HG03342 (cell line): Measurements from ENCODE around the gene SMAD1.

ENCODE experiments used
- ATAC-seq: cut with Tn5 transposase; IDR thresholded peaks from one replicate; pipeline ENCODE4 v1.9.1; 2021; ENCODE audit warnings: mild to moderate bottlenecking, moderate library complexity; ENCODE audit not compliant: unreplicated experiment

The SMAD1 gene

DNA sequence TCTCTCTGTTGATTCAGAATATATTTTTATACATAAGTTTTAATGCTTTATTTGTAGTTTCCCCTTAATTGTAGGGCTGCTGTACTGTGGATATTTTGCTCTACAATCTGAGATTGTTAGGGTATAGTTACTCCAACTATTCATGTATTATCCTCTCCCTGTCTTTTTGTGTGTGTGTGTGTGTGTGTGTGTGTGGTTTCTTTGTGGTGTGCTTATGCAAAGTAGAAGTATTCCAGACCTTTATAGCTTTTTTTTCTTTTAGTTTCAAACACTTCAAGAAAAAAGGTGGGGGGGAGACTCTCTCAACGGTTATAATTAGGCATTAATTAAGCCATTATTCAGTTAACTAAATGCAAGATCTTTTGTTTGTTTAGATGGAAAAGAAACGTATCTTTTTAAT, 6.7 kb downstream of the SMAD1 start:
- no peak for ATAC-seq

DNA sequence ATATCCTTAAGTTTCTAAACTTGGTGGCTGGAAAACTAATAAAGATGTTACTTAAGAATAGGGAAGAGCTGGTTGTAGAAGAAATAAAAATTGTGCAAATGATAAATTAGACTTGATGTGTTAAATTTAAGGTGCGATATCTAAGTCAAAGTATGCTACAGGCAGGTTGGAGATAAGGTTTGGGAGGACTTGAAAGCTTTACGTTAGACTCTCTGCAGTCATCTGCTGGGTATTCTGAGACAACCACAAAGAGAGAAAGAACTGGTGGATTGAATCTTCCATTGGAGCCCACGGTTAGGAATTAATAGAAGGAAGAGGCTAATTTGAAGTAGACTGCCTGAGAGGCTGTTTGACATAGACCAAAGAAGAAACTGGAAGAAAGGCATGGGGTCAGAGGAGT, 7.9 kb downstream of the SMAD1 start:
- no peak for ATAC-seq

DNA sequence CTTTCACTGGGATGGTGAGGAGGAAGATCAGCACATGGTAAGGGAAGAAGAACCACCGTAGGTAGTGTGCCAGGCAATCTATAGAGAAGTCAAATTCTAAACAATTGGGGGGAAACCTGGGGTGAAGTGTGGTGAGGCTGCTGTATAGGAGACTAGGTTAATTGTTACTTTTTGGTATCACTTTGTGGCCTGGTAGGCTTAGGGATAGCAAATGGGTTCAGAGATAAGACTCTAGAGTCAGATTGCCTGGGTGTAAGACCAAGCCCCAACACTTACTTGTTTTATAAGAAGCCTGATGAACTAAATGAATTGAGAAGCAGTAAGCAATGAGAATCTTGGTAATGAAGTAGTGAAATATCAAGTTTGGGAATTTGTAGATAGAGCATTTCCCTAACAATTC, 8.7 kb downstream of the SMAD1 start:
- no peak for ATAC-seq

DNA sequence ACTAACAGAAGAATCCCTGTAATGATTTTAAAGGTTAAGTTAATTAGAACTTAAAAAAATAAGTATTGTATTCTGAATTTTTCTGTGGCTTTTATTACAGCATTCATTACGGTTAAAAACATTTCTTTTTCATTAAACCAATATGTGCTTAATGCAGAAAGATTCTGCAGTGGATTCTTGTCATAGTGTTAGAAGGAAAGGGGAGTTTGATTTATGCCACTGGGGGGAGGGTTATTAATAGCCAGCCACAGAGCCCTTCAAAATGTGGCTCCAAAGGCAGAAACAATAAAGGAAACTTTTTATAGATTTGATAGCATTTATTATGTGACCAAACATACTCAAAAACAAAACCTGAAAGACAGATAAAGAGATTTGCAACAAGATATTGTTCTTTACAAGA, 9.1 kb downstream of the SMAD1 start:
- no peak for ATAC-seq

DNA sequence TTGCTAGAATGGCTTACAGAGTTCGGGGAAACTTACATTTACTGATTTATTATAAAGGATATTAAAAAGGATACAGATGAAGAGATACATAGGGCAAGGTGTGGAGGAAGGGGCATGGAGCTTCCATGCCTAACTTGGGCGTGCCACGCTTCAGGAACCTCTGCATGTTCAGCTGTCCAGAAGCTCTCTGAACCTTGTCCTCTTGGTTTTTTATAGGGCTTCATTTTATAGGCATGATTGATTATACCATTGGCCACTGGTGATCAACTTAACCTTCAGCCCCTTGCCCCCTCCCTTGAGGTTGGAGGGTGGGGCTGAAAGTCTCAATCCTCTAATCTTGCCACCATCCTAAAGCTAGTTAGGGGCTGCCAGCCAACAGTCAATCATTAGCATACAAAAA, 10.7 kb downstream of the SMAD1 start:
- no peak for ATAC-seq

DNA sequence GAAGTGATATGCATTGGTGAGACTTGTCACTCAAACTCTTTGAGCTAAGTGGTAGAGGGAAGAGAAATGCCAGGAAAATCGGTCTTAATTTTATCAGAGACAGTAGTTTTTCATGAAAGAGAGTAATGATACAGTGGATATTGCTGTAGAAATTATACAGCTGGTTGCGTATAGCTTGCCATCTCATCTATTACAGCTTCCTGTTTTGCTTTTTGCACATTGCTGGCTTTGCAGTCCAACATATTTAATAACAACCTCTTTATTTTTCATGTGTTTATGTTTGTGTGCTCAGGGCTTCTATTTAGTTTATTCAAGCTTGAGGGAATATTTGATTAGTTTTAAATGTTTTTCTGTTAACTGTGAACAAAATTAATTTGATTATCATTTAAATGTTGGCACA, 11.5 kb downstream of the SMAD1 start:
- ATAC-seq, result no peak

DNA sequence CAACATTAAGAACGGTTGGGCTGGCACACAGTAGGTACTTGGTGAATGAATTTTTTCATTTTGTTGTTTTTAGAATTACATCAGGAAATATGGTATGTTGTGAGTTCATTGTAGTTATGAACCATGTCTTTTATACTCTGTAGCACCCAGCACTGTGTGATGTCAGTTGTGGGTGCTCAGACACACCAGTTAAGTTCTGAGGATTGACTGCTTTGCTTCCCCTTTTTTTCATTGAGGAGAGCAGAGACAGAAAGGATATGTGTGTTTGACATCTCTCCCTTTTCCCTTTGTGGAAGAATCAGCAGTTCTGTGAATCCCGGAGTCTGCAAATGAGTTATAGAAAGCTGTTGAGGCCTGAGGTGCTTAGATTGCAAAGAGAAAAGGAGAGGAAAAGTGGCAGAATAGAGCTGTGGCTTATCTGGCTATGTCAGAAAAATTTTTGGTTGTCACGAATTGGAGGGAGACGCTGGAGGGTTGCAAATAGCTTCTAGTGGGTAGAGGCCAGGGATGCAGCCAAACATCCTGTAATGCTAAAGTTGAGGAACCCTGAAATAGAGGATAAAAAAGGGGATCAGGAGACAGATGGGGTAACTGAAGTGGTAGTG, 13.1 kb downstream of the SMAD1 start:
- no peak for ATAC-seq

DNA sequence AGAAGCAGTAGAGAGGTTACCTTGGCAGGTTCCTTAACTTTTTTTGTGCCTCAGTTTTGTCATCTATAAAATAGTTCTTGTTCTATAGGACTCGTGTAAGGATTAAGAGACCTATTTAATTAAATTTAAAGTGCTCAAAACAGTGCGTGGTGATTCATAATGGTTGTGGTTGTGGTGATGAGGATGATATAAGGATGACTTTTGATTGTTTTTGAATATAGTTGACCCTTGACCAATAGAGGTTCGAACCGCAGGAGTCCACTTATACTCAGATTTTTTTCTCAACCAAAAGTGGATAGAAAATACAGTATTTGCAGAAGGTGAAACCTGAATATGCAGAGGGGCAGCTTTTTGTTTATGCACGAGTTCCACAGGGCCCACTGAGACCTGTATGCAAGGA, 14.6 kb downstream of the SMAD1 start:
- no peak for ATAC-seq

DNA sequence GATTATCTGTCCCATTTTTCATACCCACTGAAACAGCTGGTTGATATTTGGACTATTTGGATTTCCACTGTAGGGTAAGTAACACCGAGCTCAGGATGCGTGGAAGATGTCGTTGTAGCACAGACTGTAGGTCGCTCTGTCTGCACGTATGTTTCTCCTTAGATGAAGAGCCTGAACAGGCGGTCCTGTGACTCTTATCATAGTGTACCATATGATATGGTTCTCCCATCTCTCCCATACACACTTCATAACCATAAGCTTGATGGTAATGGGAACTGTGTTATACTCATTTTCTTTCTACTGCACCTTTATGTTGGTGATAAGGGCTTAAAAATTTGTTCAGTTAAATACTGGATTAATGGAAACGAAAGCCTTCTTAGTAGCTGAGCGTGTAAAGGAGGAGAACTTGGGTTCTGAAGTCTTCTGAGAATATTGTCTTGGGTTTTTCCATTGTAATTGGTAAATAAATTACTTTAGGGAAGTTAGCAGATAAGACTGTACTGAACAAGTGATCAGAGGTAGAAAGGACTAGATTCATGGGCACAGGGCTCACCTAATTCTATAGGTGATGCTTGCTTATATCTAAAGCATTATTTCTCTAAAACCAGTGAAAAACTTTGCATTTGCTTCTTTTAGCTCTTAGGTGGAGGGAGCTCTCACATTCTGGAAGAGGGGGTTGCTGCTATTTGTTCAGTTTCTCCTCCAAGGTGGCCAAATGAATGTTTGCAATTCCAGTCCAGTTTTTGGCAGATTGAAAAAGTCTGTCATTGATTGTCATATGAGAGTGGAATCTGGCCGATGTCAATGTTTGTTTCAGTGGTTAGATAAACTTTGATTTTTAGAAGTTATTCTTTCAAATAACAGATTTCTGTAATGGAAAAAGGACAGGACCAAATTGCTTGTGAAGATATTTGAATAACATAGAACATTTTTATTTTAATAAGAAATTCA, 15.8 kb downstream of the SMAD1 start:
- ATAC-seq, result no peak

DNA sequence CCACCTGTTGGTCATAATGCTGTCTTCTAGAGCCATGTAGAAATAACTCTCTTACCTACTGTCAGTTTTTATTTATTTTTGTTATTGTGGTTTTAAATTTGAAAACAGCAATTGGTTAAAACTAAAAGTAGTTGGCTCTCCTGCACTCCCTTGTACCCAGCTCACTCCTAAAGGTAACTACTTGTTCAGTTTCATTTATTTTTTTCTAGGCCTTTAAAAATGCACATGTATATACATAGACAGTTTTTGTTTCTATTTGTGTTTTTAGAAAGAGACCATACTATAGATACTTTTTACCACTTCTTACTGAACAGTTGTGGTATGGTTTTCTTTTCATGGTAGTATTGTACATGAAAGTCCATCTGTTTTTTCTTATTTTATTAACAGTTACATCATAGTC, 16.8 kb downstream of the SMAD1 start:
- ATAC-seq, result peak; percentile 56

DNA sequence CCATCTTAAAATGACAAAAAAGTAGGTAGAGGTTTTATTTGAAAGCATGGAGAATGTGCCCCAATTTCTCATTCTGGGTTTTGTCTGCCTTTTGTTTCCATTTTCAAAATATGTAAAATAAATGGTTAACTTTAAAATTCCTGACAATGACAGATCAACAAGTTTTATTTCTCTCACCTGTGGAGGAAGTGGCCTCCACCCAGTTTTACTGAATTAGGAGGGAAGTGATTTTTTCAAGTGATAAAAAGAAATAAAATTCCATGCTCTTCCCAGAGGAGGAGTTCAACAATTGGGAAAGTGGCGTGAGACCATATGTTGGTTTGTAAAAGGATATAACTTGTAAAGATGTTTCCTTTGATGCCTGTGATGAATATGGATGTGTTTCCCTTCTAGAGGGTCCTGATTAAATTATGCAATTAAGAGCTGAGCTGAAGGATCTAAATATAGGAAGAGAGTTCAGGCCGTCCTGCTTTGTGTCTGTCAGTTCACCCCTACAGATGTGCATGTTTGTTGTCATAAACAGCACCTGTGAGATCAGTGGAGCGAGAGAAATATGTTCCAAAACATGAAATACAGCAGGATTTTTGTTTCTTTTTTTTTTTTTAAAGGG, 19.5 kb downstream of the SMAD1 start:
- peak; percentile 77 for ATAC-seq

DNA sequence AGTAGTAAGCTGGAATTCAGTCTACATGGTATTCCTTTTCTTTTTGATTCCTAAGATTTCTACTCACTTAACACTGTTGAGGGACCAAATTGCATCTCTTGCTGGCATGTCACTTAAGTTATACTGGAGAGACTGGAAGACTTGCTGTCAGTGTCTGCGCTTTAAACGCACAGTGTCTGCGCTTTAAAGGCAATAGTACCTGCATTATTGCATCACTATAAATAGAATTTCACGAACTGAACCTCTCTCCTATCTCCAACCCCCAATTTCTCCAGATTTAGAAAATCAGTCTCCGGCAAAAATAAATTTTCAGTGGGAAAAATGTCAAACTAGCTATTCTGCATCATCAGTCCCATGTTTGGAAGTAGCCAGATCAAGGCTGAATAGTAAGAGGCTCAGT, 21.2 kb downstream of the SMAD1 start:
- ATAC-seq, result no peak

DNA sequence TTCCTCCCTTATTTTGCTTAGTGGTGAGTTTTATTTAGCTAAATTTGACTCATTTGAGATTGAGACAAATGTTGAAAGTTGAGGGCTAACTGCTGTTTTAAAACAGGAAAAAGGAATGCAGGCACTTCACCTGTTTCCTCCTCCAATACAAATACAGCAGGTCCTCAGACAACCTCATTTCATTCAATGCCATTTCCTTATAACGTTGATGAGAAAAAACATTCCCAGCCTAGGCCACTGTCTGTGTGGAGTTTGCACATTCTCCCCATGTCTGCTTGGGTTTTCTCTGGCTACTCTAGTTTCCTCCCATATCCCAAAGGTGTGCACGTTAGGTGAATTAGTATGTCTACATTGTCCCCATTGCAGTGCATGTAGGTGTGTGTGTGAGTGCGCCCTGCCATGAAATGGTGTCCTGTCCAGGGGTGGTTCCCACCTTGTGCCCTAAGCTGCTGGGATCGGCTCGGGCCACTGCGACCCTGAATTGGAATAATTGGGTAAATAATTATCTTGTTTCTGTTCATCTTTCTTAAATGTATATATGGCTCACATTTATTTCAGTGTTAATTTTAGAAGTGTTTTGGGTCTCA, 21.9 kb downstream of the SMAD1 start:
- ATAC-seq, result no peak

DNA sequence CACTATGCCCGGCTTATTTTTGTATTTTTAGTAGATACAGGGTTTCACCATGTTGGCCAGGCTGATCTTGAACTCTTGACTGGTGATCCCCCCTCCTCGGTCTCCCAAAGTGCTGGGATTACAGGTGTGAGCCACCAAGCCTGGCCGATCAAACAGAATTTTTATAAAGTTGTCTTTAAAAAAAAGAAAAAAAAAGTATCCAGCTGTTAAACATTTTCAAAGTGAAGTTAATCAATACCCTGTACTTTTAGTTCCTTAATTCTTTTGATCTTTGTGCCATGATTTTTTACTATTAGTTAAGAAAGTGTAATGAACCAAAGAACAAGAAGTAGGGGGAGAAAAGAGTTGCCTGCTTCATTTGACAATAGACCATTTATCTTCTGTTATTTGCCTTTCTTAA, 24.3 kb downstream of the SMAD1 start:
- no peak for ATAC-seq

DNA sequence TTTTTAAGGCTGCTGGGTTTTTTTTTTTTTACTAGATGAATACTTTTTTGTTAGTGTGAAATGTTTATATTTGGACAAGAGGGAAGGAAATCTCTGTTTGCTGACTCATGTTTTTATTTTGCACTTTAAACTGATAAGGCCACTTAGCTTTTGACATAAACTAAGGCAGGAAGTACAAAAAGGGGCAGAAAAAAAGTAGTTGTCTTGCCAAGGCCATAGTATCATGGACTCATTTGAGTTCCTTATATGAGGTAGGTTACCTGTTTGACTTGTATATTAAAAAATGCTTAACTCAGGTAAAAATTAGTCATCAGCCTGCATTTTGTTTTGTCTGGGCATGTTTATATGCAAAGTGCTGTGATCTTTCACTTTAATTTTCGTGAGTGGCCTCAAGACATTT, 26.0 kb downstream of the SMAD1 start:
- no peak for ATAC-seq

DNA sequence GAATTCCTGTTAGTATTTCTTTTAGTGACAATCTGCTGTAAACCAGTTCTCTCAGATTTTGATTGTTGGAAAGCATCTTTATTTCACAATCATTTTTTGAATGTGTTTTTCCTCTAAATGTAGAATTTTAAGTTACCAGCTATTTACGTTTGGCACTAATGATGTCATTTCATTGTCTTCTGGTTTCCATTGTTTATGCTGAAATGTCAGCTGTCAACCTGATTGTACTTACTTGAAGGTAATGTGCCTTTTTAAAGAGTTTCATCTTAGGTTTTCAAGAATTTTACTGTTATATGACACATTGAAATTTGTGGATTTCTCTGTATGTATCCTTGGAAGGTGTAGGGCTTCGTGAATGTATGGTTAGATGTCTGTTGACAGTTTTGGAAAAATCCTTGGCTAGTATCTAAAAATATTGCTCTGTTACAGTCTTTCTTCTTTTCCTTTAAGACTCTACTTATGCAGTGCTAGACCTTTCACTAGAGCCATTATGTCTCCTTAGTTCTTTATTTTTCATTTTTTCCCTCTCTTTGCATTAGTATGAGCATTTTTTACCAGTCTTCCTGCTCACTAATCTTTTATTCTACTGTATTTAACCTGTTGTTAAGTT, 30.4 kb downstream of the SMAD1 start:
- no peak for ATAC-seq

DNA sequence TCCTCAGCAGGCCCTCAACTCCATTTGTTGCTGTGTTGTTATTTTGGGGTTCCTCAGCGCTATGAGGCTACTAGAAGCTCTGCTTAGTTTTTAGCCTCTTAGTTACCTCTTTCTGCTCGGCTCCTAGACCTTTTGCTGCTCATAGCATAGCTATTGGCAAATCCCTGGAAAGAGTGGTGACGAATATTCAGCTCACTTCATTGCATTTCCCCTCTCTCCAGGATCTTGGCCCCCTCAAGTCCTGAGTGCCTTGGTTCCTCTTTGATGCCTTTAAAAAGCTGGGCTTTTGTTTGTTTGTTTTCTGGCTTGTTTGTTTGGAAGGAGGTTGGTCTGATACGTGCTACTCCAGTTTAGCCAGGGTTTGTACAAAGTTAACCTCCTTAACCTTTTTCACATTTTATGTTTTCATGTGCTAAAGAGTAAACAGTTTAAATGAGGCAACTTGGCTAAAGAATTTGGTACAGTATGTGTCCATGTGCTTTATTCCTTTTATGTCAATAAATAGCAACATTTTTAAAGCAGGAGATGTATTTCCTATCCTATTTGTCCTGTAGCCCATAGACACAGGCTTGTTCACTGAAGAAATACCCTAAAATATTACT, 31.5 kb downstream of the SMAD1 start:
- no peak for ATAC-seq

DNA sequence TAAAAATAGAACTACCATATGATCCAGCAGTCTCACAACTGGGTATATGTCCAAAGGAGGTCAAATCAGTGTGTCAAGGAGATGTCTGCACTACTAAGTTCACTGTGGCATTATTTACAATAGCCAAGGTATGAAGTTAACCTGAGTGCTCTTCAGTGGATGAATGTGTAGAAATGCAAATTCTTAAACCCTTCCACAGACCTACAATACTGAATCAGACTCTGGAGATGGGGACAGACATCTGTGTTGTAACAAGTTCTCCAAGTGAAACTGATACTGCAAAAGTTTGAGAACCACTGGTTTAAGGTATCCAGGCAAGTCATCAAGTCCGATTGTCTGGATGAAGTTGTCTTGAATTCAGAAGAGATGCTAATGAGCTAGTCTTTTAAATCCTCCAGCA, 38.5 kb downstream of the SMAD1 start:
- no peak for ATAC-seq

DNA sequence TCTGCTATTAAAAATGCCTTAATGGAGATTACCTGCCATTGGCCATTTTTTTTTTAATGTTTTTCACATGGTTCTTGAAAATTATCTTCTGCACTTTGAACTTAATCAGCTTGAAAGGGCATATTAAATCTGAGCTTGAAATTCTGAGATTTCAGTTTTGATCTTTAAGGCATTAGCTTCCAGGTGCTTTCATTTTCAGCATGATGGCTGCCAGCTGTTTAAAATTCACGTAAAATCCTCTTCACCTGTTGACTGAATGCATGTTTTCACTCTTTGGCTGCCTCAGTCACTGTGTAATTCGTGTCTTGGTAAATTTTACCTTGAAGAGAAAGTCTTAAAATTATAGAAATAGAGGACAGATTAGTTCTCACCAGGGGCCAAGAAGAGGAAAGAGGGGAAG, 39.6 kb downstream of the SMAD1 start:
- no peak for ATAC-seq

DNA sequence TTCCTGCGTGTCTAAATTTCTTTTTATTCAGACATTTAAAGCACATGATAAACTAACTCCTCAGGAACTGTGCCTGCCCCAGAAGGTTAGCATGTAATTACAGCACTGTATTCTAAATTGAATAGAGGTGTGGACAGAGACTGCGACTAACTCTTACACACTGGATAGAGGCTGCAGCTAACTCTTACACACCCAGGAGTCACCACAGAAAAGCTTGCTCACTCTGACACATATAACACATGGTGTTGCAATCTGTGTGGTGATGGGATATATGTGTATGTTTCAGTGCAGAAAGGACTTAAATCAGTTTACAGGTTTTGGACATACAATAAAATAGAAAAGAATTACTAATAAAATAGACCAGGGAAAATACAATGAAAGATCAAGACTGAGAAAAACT, 41.5 kb downstream of the SMAD1 start:
- ATAC-seq, result no peak

DNA sequence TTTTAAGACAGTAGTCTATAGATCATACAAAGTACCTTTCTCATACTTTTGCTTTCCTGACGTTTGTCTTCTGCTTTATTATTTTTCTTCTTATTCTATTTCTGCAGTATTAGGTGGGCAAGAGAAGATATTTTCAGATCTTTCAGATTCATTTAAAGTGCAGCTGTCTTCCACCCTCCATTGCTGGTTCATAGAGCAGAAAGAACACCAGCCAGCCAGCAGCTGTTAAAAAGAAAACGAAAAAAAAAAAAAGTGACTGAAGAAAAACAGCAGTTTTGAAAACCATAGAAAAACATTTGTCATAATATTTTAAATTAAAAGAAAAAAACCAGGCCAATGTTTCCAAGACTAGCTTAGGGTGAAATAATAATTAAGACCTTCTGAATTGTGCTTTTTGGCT, 42.9 kb downstream of the SMAD1 start:
- ATAC-seq, result no peak
